ENCODE data around the gene MYL12B.

GRCh38 chr18:3230401-3231334 lies 31.3 kb upstream of the MYL12B start:
- TF ChIP-seq CTCF (IDR thresholded peaks at IDR 0.05) (no peak), POLR2AphosphoS5 (IDR thresholded peaks at IDR 0.05) (no peak), POLR2A (IDR thresholded peaks at IDR 0.05) (no peak)
